DMS114 treated with DMSO at 0.1 percent for 48 hours (cell line): ENCODE measurements around the gene CRACR2A.

Source experiments
- DNase-seq: peaks from one replicate; lab custom pipeline; 2025; ENCODE audit not compliant: unreplicated experiment; lab: John Stamatoyannopoulos, UW

CRACR2A gene

GRCh38 chr12:3752096-3752709 lies 706 bp downstream of the CRACR2A start:
- no peak for DNase-seq

GRCh38 chr12:3751151-3752095 lies 1.5 kb downstream of the CRACR2A start:
- no peak for DNase-seq

DNA sequence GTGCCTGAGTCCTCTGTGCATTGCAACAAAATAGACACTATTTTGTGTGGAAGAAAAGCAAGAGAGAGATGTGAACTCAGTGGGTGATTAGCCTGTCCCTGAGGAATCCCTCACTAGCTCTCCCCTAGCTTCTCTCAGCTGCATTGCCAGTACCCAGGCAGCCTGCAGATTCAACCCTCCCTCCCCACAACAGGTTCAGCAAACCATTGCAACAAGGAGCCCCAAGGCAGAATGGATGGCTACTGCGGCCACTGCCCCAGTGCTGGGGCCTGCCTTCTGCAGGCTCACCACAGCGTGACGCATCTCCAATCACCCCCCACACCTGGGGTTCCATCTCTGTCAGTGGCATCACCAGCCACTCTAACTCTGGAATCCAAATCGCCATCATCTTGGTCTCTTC lies 2.3 kb downstream of the CRACR2A start:
- no peak for DNase-seq

DNA sequence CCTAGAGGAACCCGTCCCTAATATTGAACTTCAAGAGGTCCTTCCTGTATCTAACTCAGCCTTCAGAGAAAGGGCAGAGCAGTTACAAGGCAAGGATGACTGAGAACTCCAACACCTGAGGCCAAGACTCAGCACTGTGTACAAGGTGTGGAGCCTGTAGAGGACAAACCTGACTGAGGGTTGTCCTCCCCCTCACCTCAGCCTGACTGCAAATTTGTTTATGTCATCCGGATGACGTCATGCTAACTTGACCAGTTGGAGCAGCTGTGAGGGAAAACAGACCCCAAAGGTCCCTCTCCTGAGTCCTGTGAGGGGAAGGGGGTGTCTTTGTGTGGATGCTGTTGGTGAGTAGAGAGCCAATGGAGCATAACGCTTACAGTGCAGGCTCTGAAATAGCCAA lies 4.3 kb downstream of the CRACR2A start:
- no peak for DNase-seq

- DNase-seq = no peak
These were observed 4.8 kb downstream of the CRACR2A start for GRCh38 chr12:3747976-3748619.

- no peak for DNase-seq
These were observed 5.4 kb downstream of the CRACR2A start for GRCh38 chr12:3747543-3747942.

- no peak for DNase-seq
These were observed 6.2 kb downstream of the CRACR2A start for GRCh38 chr12:3746758-3747157.

DNA sequence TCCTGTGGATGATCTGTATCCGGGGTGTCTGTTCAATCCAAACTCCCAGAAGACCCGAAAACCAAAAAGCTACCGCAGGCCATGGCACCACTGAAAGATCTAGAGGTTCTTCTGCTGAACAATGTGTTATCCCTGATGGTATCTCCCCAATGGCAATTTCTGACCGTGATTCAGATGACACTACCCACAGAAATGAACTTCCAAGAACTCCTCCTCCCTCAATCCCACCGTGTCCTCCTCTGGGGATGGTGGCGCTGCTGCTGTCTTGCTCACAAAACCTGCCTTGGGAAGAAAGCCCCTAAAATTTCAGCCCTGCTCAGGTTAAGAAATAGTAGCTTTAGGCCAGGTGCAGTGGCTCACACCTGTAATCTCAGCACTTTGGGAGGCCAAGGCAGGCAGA lies 7.8 kb downstream of the CRACR2A start:
- DNase-seq = no peak

DNA sequence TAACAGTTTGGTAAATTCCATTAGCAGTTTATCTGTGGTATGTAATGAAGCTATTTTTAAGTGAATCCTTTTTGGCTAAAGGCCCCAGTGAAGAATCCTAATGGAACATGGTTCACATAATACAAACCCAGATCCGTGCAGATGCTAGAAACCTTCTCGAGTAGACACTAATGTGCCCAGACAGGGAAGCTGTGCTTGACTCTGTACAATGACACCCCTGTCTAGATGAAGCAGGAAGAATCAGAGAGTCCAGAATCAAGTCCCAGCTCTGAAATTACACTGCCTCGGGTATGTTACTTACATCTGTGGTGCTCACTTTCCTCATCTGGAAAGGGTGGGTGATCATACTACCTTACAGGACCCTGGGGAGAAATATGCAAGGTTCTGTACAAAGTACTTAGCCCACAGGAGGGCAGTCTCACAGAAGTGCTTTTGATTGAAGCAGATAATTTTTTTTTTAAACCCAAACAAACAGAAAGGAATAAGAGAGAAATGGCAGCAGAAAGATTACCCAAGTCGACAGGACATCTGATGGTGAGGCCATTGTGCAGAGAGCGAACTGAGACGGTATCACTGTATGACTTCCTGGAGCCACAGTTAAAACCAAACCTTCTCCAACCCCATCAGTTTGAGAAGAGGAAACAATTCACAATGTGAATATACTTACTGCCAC lies 8.5 kb downstream of the CRACR2A start:
- no peak for DNase-seq

- DNase-seq = no peak
These were observed 9.1 kb downstream of the CRACR2A start for GRCh38 chr12:3743803-3744202.

DNA sequence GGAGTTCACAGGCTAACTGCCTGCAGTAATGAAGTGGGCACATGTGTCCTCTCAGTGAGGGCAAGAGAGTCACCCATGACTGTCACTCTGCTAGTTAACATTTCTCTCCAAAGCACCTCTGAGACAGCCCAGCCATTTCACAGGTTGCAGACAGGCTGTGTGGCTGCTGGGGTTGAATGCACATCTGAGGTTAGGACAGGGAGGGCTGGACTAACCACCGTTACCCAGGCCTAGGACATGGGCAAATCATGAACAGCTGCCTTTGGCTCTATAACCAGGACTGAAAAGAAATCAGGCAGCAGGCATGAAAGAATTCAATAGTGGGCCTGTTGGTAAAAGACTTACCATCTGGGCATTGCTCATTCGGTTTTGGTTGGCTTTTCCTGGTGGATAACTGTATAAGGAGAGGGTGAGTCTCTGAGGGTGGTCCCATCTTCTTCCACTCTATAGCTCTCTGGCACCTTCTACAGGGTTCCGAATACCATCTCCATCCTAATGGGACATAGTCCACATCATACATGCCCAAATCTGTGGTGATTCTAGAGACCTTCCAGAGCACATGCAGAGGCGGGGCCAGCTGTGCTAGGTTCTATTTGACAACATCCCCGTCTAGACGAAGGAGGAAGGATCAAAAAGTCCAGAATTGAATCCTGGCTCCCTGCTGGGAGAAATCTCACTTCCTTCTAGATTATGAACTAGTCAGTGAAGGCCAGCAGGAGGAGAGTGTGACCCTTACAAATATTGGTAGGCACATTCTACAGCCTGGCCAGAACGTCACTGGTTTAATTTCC lies 10.8 kb downstream of the CRACR2A start:
- no peak for DNase-seq

GRCh38 chr12:3740480-3741231 lies 12.3 kb downstream of the CRACR2A start:
- DNase-seq = no peak

- no peak for DNase-seq
These were observed 17.5 kb downstream of the CRACR2A start for GRCh38 chr12:3735432-3735831.

GRCh38 chr12:3732901-3733300 lies 20.0 kb downstream of the CRACR2A start:
- no peak for DNase-seq

- no peak for DNase-seq
These were observed 22.8 kb downstream of the CRACR2A start for GRCh38 chr12:3730111-3730510.

GRCh38 chr12:3728686-3729085 lies 24.2 kb downstream of the CRACR2A start:
- no peak for DNase-seq

DNA sequence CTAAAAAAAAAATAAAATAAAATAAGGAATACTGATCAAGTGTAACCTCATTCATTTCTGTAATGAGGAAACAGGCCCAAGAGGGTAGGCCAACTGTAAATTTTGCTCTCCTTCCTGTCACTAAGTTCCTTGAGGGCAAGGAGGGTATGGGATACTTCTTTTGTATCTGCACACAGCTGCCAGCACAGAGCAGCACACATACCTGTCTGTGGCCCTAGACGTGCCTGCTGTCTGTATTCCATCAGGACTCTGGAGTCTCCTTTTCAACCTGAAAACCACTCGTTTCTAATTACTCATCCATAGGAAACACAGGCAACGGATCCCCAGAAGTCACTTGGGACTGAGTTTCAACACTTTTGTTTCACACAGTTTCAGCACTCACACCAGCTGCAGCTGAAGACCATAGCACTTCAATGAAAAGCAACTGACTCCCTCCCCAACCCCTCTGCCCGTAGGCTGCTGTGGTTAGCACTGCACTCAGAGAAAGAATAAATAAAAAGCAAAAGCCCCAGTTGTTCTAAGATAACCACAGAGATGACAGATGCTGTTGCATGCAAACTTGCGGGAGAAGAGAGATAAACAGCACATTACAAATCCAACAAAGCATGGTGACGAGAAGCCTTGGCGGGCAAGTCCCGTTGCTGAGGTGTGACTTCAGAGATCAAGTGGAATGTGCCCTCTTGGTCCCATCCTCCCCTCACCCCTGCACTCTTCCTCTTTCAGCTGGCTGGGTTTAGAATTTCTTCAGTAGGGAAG lies 24.9 kb downstream of the CRACR2A start:
- no peak for DNase-seq

DNA sequence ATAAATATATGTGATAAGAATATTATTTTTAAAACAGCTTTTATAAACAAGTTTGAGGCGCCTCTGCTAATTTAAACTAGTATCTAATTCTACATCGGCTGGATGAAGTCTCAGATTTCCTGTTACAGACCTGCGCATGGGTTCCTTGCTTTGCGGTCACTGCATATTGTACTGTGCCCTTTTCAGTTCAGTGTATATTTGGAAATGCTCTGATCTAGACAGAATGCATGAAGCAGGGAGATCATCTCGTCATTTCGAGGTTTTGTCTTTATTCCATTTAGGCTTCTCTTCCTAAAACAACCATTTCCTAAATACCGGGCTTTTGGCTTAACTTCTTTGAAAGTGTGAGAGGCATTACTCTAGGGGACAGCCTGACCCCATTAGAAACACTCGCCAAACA lies 25.6 kb downstream of the CRACR2A start:
- no peak for DNase-seq

DNA sequence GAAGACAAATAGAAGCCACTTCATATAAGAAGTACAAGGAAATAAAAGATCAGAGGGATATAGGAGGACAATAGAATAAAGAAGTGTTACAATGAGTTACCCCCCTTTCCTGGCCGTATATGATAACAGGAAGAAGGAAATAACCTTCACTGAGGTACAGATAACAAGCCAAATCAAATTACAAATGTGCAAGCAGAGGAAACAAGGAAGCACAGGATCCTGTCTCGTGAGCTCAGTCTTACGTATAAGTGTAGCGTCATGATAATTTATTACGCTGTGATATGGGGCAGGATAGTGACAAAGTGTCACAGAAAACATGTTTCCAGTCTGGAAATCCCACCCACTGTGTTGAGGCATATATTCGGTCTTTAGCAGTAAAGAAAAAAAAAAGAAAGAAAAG lies 26.5 kb downstream of the CRACR2A start:
- no peak for DNase-seq
